ENCODE data around the gene ACTR3C. TPM values are rescaled to one million over a fixed set of nuclear protein-coding genes. Genes with fewer than 3 reads are reported as not detected.

ACTR3C gene
- 1 to 10 TPM; 5.0 to 6.1 TPM for total RNA-seq

DNA sequence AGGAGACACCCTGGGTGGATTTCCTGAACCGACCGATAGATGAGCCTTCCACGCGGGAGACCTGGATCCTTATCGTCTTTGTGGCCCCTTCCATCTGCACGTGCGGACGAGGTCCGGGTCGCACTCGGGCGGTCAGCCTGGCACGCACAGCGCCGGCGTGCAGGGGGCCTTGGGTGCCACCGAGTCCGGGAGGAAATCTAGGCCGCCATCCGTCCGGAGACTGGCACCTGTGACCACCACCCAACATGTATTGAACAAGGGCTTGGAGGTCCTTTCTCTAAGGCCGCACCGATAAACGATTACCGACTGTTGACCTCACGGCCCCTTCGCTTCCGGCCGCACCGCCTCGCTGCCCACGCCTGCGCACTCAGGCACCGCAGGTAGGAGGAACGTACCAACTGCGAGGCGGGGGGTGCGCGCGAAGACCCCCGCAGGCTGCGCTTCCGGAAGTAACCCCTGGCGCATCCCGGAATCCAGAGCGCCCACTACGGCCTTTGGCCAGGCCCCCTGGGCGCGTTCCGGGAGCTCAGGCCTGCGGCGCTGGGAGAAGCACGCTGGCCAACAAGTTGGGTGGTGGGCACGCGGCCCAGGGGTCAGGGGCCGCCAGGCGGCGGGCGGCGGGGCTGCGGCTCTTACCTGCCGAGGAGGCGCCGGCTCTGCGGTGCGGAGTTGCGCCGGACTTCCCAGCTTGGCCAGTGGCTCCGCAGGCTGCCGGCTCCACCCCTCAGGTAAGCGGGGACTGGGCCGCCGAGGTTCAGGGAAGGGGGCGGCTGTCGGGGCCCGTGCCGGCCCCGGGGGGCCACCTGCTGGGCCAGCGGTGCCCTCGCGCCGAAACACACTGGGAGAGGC, at the start of gene ACTR3C, which contains the start of gene LRRC61:
Gene ACTR3C (minus strand): TSS at position 713 of the 849 bp plus-strand sequence. CDS start 28,249 bp downstream, outside the sequence.
Gene LRRC61 (plus strand): TSS at position 523 of the 849 bp plus-strand sequence. CDS start 13,507 bp downstream, outside the sequence.
- DNase-seq: peak; percentile 63
- H3K27ac Mint-ChIP-seq: peak within 1 kb of the TSS; percentile 99
- no peaks in the 10 kb centered on the region for H3K27me3 Mint-ChIP-seq
- peaks cover 39% of the 10 kb centered on the region for H3K4me1 Mint-ChIP-seq
- peaks cover 38% of the 10 kb centered on the region for H3K36me3 Mint-ChIP-seq (ENCODE audit: low read depth)
- peak within 1 kb of the TSS; percentile 97 for H3K4me3 Mint-ChIP-seq
- H3K9me3 Mint-ChIP-seq: no peaks in the 10 kb centered on the region
- CTCF ChIA-PET: interaction anchor here (0.5 to 1.2 kb wide), 3 partner anchors 8 to 432 kb away, joined by 3 to 4 read pairs (median 4); no protein-coding TSS in a partner anchor
- POLR2A ChIA-PET: no interaction called here

DNA sequence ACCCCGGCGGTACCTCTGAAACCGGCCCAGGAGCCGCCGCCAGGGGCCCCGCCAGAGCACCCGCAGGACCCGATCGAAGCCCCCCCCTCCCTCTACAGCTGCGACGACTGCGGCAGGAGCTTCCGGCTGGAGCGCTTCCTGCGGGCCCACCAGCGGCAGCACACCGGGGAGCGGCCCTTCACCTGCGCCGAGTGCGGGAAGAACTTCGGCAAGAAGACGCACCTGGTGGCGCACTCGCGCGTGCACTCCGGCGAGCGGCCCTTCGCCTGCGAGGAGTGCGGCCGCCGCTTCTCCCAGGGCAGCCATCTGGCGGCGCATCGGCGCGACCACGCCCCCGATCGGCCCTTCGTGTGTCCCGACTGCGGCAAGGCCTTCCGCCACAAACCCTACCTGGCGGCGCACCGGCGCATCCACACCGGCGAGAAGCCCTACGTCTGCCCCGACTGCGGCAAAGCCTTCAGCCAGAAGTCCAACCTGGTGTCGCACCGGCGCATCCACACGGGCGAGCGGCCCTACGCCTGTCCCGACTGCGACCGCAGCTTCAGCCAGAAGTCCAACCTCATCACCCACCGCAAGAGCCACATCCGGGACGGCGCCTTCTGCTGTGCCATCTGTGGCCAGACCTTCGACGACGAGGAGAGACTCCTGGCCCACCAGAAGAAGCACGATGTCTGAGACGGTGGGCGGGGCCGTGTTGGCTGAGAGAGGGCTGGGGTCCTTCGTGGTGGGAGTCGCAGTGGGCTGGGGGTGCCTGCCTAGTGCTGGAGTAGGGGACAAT, 49.1 kb upstream of the ACTR3C start:
- Mint-ChIP-seq H3K36me3 (ENCODE audit: low read depth) (peaks cover 10% of the 10 kb centered on the region), H3K4me3 (no peak overlapping the region), H3K27me3 (no peaks in the 10 kb centered on the region), H3K9me3 (no peaks in the 10 kb centered on the region), H3K27ac (no peak overlapping the region), H3K4me1 (peaks cover 55% of the 10 kb centered on the region)
- CTCF ChIA-PET: interaction anchor here (1.7 kb wide), 1 partner anchor 13 kb away, joined by 7 read pairs; no protein-coding TSS in a partner anchor
- POLR2A ChIA-PET: no interaction called here
- no peak for DNase-seq

DNA sequence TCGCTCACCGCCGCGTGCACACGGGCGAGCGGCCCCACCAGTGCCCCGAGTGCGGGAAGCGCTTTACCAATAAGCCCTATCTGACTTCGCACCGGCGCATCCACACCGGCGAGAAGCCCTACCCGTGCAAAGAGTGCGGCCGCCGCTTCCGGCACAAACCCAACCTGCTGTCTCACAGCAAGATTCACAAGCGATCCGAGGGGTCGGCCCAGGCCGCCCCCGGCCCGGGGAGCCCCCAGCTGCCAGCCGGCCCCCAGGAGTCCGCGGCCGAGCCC, 48.6 kb upstream of the ACTR3C start:
- DNase-seq: no peak
- ChIA-PET POLR2A (no interaction called here), CTCF (interaction anchor here (1.7 kb wide), 1 partner anchor 14 kb away, joined by 7 read pairs; no protein-coding TSS in a partner anchor)
- Mint-ChIP-seq H3K27me3 (no peaks in the 10 kb centered on the region), H3K4me1 (peaks cover 54% of the 10 kb centered on the region), H3K36me3 (ENCODE audit: low read depth) (peaks cover 10% of the 10 kb centered on the region), H3K4me3 (no peak overlapping the region), H3K9me3 (no peaks in the 10 kb centered on the region), H3K27ac (no peak overlapping the region)

DNA sequence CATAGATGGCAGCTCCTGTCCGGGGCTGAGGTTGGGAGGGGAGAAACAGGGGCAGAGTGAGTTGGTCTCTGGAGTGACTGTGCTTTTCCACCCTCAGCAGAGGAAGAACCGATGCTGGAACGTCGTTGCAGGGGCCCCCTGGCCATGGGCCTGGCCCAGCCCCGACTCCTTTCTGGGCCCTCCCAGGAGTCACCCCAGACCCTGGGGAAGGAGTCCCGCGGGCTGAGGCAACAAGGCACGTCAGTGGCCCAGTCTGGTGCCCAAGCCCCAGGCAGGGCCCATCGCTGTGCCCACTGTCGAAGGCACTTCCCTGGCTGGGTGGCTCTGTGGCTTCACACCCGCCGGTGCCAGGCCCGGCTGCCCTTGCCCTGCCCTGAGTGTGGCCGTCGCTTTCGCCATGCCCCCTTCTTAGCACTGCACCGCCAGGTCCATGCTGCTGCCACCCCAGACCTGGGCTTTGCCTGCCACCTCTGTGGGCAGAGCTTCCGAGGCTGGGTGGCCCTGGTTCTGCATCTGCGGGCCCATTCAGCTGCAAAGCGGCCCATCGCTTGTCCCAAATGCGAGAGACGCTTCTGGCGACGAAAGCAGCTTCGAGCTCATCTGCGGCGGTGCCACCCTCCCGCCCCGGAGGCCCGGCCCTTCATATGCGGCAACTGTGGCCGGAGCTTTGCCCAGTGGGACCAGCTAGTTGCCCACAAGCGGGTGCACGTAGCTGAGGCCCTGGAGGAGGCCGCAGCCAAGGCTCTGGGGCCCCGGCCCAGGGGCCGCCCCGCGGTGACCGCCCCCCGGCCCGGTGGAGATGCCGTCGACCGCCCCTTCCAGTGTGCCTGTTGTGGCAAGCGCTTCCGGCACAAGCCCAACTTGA, 48.0 kb upstream of the ACTR3C start:
- no peak overlapping the region for H3K27ac Mint-ChIP-seq
- no peaks in the 10 kb centered on the region for H3K27me3 Mint-ChIP-seq
- peaks cover 51% of the 10 kb centered on the region for H3K4me1 Mint-ChIP-seq
- no peak for DNase-seq
- POLR2A ChIA-PET: no interaction called here
- no peak overlapping the region for H3K4me3 Mint-ChIP-seq
- no peaks in the 10 kb centered on the region for H3K9me3 Mint-ChIP-seq
- CTCF ChIA-PET: interaction anchor here (1.5 to 2.5 kb wide), 3 partner anchors 14 to 55 kb away, joined by 5 to 7 read pairs (median 6); no protein-coding TSS in a partner anchor
- H3K36me3 Mint-ChIP-seq (ENCODE audit: low read depth): peaks cover 10% of the 10 kb centered on the region

DNA sequence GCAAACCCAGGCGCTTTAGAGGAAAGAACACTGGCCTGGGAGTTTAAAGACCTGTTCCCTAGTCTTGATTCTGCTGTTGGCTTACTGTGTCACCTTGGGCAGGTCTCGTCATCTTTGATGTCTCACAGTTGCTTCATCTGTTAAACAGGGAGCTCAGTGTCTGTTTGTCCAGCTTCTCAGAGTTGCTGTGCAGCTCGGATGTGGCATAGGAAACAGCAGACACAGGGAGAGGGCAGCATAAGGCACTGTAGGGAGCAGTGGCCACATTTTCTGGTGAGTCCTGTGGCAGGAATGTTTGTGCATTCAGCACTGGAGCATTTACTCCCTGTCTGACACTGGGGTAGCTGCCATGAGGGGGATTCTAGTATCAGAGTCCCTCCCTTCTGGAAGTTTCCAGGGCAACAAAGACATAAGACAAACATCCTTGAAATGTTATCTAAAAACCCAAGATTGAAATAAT, 47.3 kb upstream of the ACTR3C start:
- POLR2A ChIA-PET: no interaction called here
- no peaks in the 10 kb centered on the region for H3K27me3 Mint-ChIP-seq
- H3K4me3 Mint-ChIP-seq: peak overlapping the region; percentile 97
- peaks cover 10% of the 10 kb centered on the region for H3K36me3 Mint-ChIP-seq (ENCODE audit: low read depth)
- CTCF ChIA-PET: interaction anchor here (1.0 to 2.5 kb wide), 5 partner anchors 15 to 54 kb away, joined by 3 to 7 read pairs (median 5); a partner anchor contains a TSS
- peaks cover 51% of the 10 kb centered on the region for H3K4me1 Mint-ChIP-seq
- DNase-seq: no peak
- no peaks in the 10 kb centered on the region for H3K9me3 Mint-ChIP-seq
- H3K27ac Mint-ChIP-seq: peak overlapping the region; percentile 25

DNA sequence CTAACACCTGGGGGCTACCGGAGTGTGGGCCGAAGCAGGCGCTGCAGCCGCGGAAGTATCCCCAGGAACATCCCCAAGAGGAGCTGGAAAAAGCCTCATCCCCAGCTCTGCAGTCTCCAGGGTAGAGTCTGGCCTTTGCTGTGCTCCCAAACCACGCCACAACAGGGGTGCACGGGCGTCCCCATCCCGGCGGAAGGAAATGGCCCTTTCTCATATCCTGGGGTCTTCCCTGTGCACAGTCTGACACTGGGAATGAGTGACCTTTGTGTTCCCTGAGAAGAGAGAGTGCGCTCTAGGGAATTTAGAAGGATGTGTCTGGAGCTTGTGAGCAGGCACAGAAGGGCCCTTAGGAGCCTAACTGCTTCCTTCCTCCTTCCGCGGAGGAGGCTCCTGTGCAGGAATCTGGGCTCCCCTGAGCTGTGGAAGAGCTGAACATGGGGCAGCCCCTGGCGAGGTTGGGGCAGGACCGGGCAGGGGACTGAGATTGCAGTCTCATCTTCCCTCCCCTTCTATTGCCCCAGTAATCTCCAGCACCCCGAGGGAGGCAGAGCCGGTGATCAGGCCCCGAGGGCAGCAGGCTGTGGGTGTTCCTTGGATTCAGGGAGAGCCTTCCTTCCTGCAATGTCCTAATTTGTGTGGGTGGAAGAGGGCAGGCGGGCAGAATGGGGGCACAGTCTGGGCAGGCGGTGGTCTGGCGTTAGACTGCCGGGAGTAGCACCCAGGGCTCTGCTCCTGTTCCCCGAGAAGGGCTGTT, 46.6 kb upstream of the ACTR3C start:
- H3K4me3 Mint-ChIP-seq: peak overlapping the region; percentile 97
- DNase-seq: no peak
- peaks cover 52% of the 10 kb centered on the region for H3K4me1 Mint-ChIP-seq
- H3K27me3 Mint-ChIP-seq: no peaks in the 10 kb centered on the region
- peak overlapping the region; percentile 96 for H3K27ac Mint-ChIP-seq
- H3K9me3 Mint-ChIP-seq: no peaks in the 10 kb centered on the region
- peaks cover 10% of the 10 kb centered on the region for H3K36me3 Mint-ChIP-seq (ENCODE audit: low read depth)
- ChIA-PET CTCF (interaction anchor here (1.0 to 2.5 kb wide), 6 partner anchors 8 to 53 kb away, joined by 3 to 12 read pairs (median 4); a partner anchor contains a TSS), POLR2A (no interaction called here)

DNA sequence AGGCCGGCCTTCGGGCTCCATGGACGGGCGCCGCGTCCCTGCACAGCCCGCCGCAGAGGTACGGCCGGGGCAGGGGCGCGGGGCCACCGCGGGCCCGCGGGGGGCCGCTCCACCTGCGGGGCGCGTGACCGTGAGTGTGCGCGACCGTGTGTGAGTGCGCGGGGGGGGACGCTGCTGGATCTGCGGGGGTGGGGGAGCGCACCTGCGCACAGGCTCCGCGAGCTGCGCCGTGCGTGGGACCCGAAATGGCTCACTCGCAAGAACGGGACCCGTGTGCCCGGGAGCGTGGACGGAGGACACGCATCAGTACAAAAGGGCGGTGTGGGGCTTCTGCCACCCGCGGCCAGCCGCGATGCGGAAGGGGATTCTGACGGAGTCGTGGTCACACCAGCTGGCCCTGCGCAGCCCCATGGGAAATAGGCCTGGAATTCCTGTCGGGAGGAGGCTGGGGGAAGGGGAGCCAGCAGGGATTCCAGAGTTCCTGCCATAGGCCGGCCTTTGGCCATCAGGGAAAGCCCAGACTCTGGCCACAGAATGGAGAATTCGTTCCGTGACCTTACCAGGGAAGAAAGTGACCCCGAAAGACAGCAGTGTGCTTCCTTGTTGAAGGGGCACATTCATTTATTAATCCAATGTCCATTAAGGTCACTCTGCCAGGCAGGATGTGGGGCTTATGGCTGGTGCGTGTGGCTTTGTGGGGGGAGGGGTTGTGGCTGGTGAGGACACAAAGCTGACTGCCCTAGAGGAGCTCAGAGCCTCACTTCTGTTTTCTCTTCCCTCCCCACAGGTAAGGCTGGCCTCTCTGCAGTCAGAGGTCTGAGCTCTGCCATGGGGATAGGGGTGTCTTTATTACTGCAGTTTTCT, 45.8 kb upstream of the ACTR3C start:
- POLR2A ChIA-PET: no interaction called here
- CTCF ChIA-PET: interaction anchor here (0.7 to 2.5 kb wide), 5 partner anchors 9 to 64 kb away, joined by 3 to 12 read pairs (median 5); no protein-coding TSS in a partner anchor
- Mint-ChIP-seq H3K4me3 (peak overlapping the region; percentile 97), H3K4me1 (peaks cover 48% of the 10 kb centered on the region), H3K27ac (peak overlapping the region; percentile 96), H3K9me3 (no peaks in the 10 kb centered on the region), H3K27me3 (no peaks in the 10 kb centered on the region), H3K36me3 (ENCODE audit: low read depth) (peaks cover 10% of the 10 kb centered on the region)
- DNase-seq: peak; percentile 44

DNA sequence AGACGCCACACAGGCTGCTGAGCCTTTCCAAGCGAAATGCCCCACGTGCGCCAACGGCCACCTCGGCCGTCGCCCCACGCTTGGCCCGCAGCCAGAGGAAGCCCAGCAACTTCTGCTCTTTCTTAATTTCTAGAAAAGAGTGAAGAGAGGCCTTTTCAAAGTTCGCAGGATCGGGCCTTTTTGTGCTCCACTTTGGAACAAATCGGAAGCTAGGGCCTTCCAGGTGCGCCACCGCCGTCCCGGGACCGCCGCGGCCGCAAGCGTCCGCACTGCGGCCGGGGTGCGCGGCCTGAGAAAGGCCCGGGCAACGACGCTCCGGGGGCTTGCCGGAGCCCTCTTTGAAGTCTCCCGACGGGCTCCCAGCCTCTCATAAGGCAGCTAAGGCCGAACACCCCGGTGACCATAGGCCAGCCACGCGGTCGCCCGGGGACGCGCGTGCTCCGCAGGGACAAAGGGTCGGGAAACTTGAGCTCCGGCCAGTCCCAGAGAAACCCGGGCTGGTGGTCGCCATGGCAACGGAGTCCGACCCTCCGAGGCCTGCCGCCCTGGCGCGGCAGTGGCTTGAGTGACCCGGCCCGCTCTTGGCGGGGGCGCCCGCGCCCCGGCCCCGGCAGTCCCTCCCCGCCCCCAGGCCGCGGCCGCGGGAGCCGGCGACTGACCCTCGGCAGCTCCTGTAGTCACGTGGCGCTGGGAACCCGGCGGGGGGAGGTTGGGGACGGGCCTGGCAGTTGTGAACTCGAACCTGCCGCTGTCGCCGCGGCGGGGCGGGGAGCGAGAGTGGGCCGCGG, 44.9 kb upstream of the ACTR3C start, which contains the start of gene REPIN1:
Gene REPIN1 (plus strand): TSS at position 727 of the 788 bp plus-strand sequence. CDS start 890 bp downstream, outside the sequence.
- POLR2A ChIA-PET: no interaction called here
- H3K27me3 Mint-ChIP-seq: no peaks in the 10 kb centered on the region
- peak; percentile 83 for DNase-seq
- peak within 1 kb of the TSS; percentile 97 for H3K4me3 Mint-ChIP-seq
- CTCF ChIA-PET: interaction anchor here (0.7 to 2.4 kb wide), 3 partner anchors 9 to 65 kb away, joined by 3 to 12 read pairs (median 6); no protein-coding TSS in a partner anchor
- H3K36me3 Mint-ChIP-seq (ENCODE audit: low read depth): peaks cover 10% of the 10 kb centered on the region
- H3K9me3 Mint-ChIP-seq: no peaks in the 10 kb centered on the region
- peaks cover 47% of the 10 kb centered on the region for H3K4me1 Mint-ChIP-seq
- H3K27ac Mint-ChIP-seq: peak within 1 kb of the TSS; percentile 96

DNA sequence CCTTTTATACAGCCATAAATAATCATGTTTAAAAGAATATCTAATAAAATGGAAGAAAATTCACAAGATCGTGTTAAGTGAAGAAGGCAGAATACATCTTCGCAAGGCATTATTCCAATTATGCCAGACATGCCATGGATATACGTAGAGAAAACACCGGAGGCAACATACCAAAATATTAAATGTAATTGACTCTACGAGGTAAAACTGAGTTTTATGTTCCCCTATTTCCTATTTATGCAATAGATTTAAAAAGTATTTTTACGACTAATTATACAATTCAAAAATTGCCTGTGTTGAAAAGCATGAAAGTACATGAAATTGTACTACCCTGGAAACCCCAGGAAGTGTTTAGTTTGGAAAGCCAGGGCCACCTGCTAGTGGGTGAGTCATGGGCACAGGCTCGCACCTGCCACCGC, 44.3 kb upstream of the ACTR3C start:
- Mint-ChIP-seq H3K4me1 (peaks cover 49% of the 10 kb centered on the region), H3K27ac (peak overlapping the region; percentile 91), H3K9me3 (no peaks in the 10 kb centered on the region), H3K27me3 (no peaks in the 10 kb centered on the region), H3K36me3 (ENCODE audit: low read depth) (peaks cover 5% of the 10 kb centered on the region), H3K4me3 (peak overlapping the region; percentile 83)
- ChIA-PET POLR2A (no interaction called here), CTCF (interaction anchor here (0.9 to 3.0 kb wide), 4 partner anchors 10 to 661 kb away, joined by 3 to 13 read pairs (median 9); partner anchors contain the start of gene ABCB8)
- no peak for DNase-seq

DNA sequence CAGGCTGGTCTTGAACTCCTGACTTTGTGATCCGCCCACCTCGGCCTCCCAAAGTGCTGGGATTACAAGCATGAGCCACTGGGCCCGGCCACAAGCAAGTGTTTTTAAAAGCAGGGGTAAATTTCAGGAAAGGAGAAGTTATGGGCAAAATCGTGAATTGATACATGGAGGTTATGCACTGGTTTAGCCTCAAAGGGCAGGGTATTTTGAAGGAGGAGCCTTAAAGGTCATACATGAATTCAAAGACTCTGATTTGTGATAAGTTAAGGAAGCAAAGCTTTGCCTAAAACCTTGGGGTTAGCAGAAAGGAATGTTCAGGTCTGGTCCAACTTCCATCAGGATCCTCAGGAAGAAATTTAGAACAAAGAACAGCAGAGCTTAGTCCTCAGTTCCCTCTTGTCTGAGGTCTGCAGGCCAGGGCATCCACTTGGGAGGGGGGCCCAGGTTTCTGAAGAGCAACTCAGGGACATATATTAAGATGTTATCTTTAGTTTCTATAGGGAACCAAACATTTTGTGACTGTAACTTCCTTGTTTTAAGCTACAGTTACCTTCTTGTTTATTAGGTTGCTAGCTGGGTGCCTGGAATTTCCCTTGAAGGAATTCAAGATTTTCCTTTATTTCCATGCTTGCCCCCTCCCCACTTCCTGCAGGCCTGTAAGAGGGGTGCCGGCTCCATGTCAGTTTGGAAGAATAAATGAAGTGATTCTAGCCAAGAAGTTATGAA, 42.5 kb upstream of the ACTR3C start:
- no peaks in the 10 kb centered on the region for H3K9me3 Mint-ChIP-seq
- ChIA-PET POLR2A (no interaction called here), CTCF (interaction anchor here (0.7 to 3.0 kb wide), 4 partner anchors 8 to 17 kb away, joined by 3 to 13 read pairs (median 5); no protein-coding TSS in a partner anchor)
- DNase-seq: no peak
- no peaks in the 10 kb centered on the region for H3K27me3 Mint-ChIP-seq
- H3K36me3 Mint-ChIP-seq (ENCODE audit: low read depth): peaks cover under 1% of the 10 kb centered on the region
- peaks cover 47% of the 10 kb centered on the region for H3K4me1 Mint-ChIP-seq
- H3K27ac Mint-ChIP-seq: no peak overlapping the region
- H3K4me3 Mint-ChIP-seq: no peak overlapping the region
